Cardiac muscle cell (in vitro differentiated cells and primary cell): ENCODE data around the gene C6orf52. TPM values are rescaled to one million over a fixed set of nuclear protein-coding genes. Genes with fewer than 3 reads are reported as not detected.
A peak's percentile ranks its signal among the peaks of the same experiment; 100 is the strongest.

ENCODE experiments used
- DNase-seq, 2 donors: peaks; one replicate each; pipeline versions ENCODE4 v3.0.0 to v3.0.0-alpha.2; 2010 to 2017; ENCODE audit warnings: low read depth in 1 of 2, low spot score in 1 of 2
- H3K27ac ChIP-seq: fragments of 200-600 bp; sonication (generic); 2 replicates; pipeline ENCODE4 v1.5.1; 2016
- H3K27me3 ChIP-seq: fragments of 200-600 bp; sonication (generic); 2 replicates; pipeline ENCODE4 v1.6.0; 2016; ENCODE audit warnings: control low read depth
- H3K36me3 ChIP-seq: fragments of 200-600 bp; sonication (generic); 2 replicates; pipeline ENCODE4 v1.5.1; 2016; ENCODE audit warnings: control low read depth
- H3K4me1 ChIP-seq: fragments of 200-600 bp; sonication (generic); 2 replicates; pipeline ENCODE4 v1.8.1; 2017; ENCODE audit warnings: low read depth, mild to moderate bottlenecking, mixed run types
- H3K4me3 ChIP-seq: fragments of 200-600 bp; sonication (generic); 2 replicates; pipeline ENCODE4 v1.5.1; 2016; ENCODE audit warnings: mild to moderate bottlenecking
- H3K9me3 ChIP-seq: fragments of 200-600 bp; sonication (generic); 2 replicates; pipeline ENCODE4 v1.5.1; 2017; ENCODE audit warnings: low read depth, mild to moderate bottlenecking, control low read depth
- CTCF ChIP-seq: IDR thresholded peaks from 2 replicates; pipeline ENCODE4 v1.5.1; 2012; ENCODE audit warnings: low read depth, mild to moderate bottlenecking, low read length
- polyA plus RNA-seq: library from polyadenylated mRNA; unstranded; fragments of >200 nt; fragmentation: Nextera tagmentation; extraction: Ambion mirVana; gene quantifications from 2 replicates; pipeline ENCODE4 v1.2.1, GENCODE V29; 2016
- total RNA-seq: library from RNA; depleted of rRNA; stranded (reverse); fragments of >200 nt; gene quantifications from 2 replicates; pipeline ENCODE4 v1.2.3, GENCODE V29; 2016

The C6orf52 gene
- total and polyA plus RNA-seq, 2 experiments from 2014 or later, result 2.1 to 3.6 TPM

- H3K27me3 ChIP-seq, result no peaks in the 10 kb centered on the region
- TF ChIP-seq CTCF, result no peak
- no peak overlapping the region for H3K27ac ChIP-seq
- no peak overlapping the region for H3K4me3 ChIP-seq
- H3K36me3 ChIP-seq, result peaks cover 21% of the 10 kb centered on the region
- no peak for DNase-seq
- peaks cover 8% of the 10 kb centered on the region for H3K4me1 ChIP-seq
- H3K9me3 ChIP-seq, result no peaks in the 10 kb centered on the region
These were observed 69.6 kb downstream of the C6orf52 start for GRCh38 chr6:10624836-10625235.

- Histone ChIP-seq H3K36me3 (peaks cover 9% of the 10 kb centered on the region), H3K27ac (peak overlapping the region; percentile 94)
These were observed 72.6 kb downstream of the C6orf52 start for GRCh38 chr6:10621847-10622246.

More at GRCh38 chr6:10621847-10622246, 72.6 kb downstream of the C6orf52 start:
- Histone ChIP-seq H3K27me3 (no peaks in the 10 kb centered on the region), H3K4me1 (peaks cover 8% of the 10 kb centered on the region), H3K4me3 (no peak overlapping the region), H3K9me3 (no peaks in the 10 kb centered on the region)
- no peak for TF ChIP-seq CTCF
- no peak for DNase-seq

Other genes with a start within 250 kb of the C6orf52 start
- 21.4 and 26.2 TPM in 2 replicates for gene GCNT2, start 173.3 kb downstream of the C6orf52 start, total RNA-seq
- gene GCNT2, start 173.3 kb downstream of the C6orf52 start, polyA plus RNA-seq, result 23.8 and 27.3 TPM in 2 replicates
- gene PAK1IP1, start 356 bp upstream of the C6orf52 start, total RNA-seq, result 6.2 and 10.4 TPM in 2 replicates
- gene PAK1IP1, start 356 bp upstream of the C6orf52 start, polyA plus RNA-seq, result 14.6 and 16.6 TPM in 2 replicates
- gene TMEM14C, start 28.5 kb upstream of the C6orf52 start, total RNA-seq, result 141 and 220 TPM in 2 replicates
- gene TMEM14C, start 28.5 kb upstream of the C6orf52 start, polyA plus RNA-seq, result 407 and 441 TPM in 2 replicates
- 77.0 and 143 TPM in 2 replicates for gene TMEM14B, start 53.2 kb upstream of the C6orf52 start, total RNA-seq
- 307 and 381 TPM in 2 replicates for gene TMEM14B, start 53.2 kb upstream of the C6orf52 start, polyA plus RNA-seq
- 0.04 and 0.18 TPM in 2 replicates for gene MAK, start 143.9 kb upstream of the C6orf52 start, total RNA-seq
- 0.49 and 0.77 TPM in 2 replicates for gene MAK, start 143.9 kb upstream of the C6orf52 start, polyA plus RNA-seq
- not detected in 2 replicates for gene GCM2, start 187.4 kb upstream of the C6orf52 start, total RNA-seq
- gene GCM2, start 187.4 kb upstream of the C6orf52 start, polyA plus RNA-seq, result not detected in 2 replicates
- gene SYCP2L, start 192.4 kb upstream of the C6orf52 start, total RNA-seq, result 3.4 and 6.9 TPM in 2 replicates
- 0.51 and 4.5 TPM in 2 replicates for gene SYCP2L, start 192.4 kb upstream of the C6orf52 start, polyA plus RNA-seq